Adrenal gland (tissue), 5 donors: ENCODE measurements around the gene DOCK1.

ENCODE experiments used
- CTCF ChIP-seq, 6 experiments: fragments of 450-650 bp in 4 of 6; fragments of 200-600 bp in 2 of 6; sonication (generic) in 1 of 6; IDR thresholded peaks; 1 replicate in 5 of 6; 2 replicates in 1 of 6; pipeline versions ENCODE4 v1.5.1 to v1.8.0; 2016 to 2021; ENCODE audit warnings: antibody characterized with exemption in 6 of 6, mild to moderate bottlenecking in 2 of 6, moderate library complexity in 1 of 6
- POLR2A ChIP-seq, 2 donors: fragments of 450-650 bp; IDR thresholded peaks; one replicate each; pipeline ENCODE4 v1.6.1; 2017; ENCODE audit warnings: antibody characterized with exemption in 2 of 2, mild to moderate bottlenecking in 2 of 2, moderate library complexity in 1 of 2
- donor health status: DM: no; HTN: no; CAD: no.

- no peak for TF ChIP-seq POLR2A (IDR thresholded peaks at IDR 0.05)
- no peak for TF ChIP-seq CTCF (IDR thresholded peaks at IDR 0.05)
Measured at GRCh38 chr10:127157089-127157488, 251.9 kb downstream of the DOCK1 start.
